GM21737 (cell line): Measurements from ENCODE around the gene IMMP2L.

Experiments used
- ATAC-seq: cut with Tn5 transposase; IDR thresholded peaks from one replicate; pipeline ENCODE4 v1.9.1; 2021; ENCODE audit warnings: mild to moderate bottlenecking, moderate library complexity; ENCODE audit not compliant: unreplicated experiment

Gene IMMP2L

DNA sequence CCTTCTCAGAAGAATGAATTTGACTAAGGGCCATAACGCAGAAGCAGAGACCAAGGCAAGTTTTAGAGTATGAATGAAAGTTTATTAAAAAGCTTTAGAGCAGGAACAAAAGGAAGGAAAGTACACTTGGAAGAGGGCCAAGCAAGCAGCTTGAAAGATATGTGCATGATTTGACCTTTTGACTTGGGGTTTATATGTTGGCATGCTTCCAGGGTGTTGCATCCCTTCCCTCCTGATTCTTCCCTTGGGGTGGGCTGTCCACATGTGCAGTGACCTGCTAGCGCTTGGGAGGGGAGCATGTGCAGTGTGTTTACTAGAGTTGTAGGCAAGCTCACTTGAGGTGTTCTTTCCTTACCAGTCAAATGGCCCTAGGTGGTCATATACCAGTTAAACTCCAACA is 509.3 kb downstream of the IMMP2L start:
- no peak for ATAC-seq

DNA sequence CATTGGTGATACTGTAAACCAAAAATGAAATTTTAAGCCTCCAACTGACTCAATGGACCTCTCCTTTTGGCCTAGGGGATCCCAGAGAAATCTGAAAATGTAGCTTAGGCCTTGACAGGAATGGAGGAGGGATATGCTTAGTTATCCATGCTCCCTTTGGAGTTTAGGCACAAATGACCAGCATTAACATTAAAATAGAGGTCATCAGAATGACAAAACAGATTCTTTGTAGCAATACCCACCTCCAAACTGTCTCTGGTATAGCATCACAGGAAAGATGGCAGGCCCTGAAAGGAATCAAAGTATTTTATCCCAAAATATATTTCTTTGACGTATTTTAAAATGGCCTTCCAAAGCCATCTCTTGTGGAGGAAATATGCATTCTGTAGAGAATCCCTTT is 510.5 kb downstream of the IMMP2L start:
- ATAC-seq, result no peak

GRCh38 chr7:111050875-111051416 is 511.3 kb downstream of the IMMP2L start:
- no peak for ATAC-seq

GRCh38 chr7:111049971-111050680 is 512.2 kb downstream of the IMMP2L start:
- ATAC-seq, result no peak

DNA sequence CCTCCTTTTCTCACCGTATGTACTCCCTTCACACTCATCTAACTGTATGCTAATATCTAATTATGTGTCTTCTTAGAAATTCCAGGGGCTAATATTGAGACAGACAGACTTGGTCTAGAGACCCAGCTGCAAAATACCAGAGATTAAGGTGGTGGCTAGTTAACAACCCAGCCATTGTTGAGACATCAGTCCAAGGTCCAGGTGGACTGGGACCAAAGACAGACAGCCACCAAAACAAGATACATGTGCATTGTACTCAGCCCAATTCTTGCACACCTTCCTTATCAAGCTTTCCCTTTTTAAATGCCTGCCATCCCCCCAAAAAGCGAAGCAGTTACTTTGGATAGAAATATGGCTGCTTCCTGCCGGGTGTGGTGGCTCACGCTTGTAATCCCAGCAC is 514.7 kb downstream of the IMMP2L start:
- ATAC-seq, result no peak

DNA sequence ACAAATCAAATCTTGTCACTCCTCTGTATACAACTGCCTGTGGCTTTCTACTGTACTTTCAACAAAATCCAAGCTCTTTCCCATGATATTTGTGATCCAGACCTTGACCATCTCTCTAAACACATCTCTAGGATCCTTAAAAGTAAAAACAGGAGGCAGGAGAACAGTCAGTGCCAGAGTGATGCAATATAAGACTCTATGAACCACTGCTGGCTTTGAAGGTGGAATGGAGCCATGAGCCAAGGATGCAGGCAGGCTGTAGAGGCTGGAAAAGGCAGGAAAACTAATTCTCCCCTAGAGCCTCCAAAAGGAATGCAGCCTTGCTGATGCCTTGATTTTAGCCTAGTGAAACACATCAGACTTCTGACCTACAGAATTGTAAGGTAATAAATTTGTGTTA is 516.8 kb downstream of the IMMP2L start:
- ATAC-seq, result no peak

GRCh38 chr7:111043561-111043960 is 518.7 kb downstream of the IMMP2L start:
- peak; percentile 96 for ATAC-seq

- no peak for ATAC-seq
These were observed 519.5 kb downstream of the IMMP2L start for GRCh38 chr7:111042842-111043241.

GRCh38 chr7:111041577-111041976 is 520.7 kb downstream of the IMMP2L start:
- no peak for ATAC-seq

DNA sequence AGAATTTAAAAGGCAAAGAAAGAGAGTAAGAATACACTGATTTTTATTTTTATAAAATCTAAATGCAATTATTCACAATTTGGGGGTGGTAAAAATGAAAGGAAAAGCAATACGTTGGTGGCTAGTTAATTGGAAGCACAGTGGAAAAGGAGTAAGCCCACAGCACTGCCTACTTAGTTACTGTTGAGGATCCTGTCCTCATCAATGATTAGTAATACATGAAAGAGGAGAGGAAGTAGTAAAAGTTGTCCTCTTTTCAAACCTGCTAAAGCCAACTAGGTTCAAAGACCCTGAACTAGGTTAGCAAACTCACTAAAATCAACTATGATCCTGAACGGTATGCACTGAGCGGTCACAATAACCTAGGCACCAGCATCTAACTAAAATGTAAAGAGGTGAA is 524.1 kb downstream of the IMMP2L start:
- ATAC-seq, result no peak

GRCh38 chr7:111031916-111032315 is 530.4 kb downstream of the IMMP2L start:
- ATAC-seq, result no peak

GRCh38 chr7:111030336-111030735 is 532.0 kb downstream of the IMMP2L start:
- no peak for ATAC-seq

GRCh38 chr7:111029574-111030251 is 532.6 kb downstream of the IMMP2L start:
- ATAC-seq, result no peak

DNA sequence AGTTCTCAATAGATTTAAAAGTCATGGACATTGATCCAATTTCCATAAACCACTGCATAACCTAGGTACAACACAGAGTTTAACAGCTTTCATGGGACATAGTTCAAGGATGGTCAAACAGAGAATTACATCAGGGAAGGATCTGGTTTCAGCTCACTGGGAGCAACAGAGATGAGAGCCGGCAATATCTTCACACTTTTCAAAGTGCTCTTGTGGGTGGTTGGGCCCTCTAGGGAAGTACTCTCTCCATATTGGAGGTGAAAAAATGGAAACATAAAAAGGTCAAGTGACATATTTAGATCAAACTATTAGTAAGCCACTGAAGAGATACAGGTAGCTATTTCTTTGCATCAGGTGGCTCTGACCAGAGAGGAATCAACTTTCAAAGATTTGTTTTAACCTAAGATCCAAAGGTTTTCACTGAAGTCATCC is 533.1 kb downstream of the IMMP2L start:
- ATAC-seq, result no peak

DNA sequence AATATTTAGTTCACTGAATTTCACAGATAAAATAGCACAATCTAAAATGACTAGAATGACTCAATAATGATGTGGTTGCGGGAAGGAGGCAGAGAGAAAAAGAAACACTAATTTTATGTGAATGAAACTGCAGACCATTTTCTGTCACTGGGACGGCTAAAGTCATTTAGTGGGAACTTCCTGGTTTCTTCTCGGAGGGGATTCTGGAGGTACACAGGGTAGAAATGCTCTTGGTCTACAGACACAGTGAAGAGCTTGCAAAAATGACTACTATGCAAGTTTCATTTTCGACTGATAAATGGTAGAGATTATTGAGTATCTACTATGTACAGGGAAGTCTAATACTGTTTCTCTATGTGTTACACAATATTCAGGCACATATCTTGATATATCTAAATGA is 534.9 kb downstream of the IMMP2L start:
- ATAC-seq, result no peak

GRCh38 chr7:111026806-111027205 is 535.5 kb downstream of the IMMP2L start:
- ATAC-seq, result no peak

- ATAC-seq, result no peak
These were observed 535.9 kb downstream of the IMMP2L start for GRCh38 chr7:111026343-111026742.

DNA sequence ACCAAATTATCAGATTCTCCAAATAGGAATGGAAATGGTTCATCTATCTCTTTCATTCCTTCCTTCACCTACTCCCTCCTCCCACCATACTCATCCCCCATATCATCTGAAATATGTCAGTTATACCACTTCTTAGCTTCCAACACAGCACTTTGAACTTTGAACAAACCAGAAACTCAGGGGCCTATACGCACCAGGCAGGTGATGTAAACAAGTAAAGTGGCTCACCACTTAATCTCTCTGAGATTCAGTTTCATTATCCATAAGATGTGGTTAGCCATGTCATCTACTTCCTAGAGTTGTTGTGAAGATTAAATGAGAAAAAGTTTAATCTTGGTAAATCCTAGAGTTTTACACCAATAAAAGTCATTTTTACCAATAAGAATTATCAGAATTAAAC is 537.3 kb downstream of the IMMP2L start:
- no peak for ATAC-seq

GRCh38 chr7:111018960-111019736 is 543.1 kb downstream of the IMMP2L start:
- ATAC-seq, result no peak

DNA sequence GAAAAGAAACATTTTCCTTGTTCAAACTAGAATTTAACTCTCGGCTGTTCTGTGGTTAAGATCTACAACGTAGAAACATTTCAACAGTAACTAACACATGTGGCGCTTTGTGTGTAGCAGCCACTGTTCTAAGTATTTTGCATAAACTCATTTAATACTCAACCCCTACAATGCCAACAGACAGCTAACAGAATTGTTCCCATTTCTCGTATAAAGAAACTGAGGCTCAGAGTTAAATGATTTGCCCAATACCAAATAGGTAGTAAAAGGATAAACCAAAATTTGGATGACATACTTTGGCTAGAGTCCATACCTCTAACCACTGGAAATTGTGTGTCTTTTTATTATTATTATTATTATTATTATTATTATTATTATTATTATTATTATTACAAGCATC is 543.8 kb downstream of the IMMP2L start:
- no peak for ATAC-seq

DNA sequence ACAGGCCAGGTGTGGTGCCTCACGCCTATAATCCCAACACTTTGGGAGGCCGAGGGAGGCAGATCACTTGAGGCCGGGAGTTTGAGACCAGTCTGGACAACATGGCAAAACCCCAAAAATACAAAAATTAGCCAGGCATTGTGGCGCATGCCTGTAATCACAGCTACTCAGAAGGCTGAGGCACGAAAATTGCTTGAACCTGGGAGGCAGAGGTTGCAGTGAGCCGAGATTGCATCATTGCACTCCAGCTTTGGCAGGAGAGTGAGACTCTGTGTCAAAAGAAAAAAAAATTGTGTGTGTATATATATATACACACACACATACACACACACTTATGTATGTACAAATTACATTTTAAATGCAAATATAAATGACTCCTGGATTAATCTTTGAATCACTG is 548.2 kb downstream of the IMMP2L start:
- no peak for ATAC-seq
